Left ventricle myocardium inferior (tissue), 1 donor: ENCODE results near the gene HYAL3. TPM values are rescaled to one million over a fixed set of nuclear protein-coding genes. Genes with fewer than 3 reads are reported as not detected.

Experiments used
- DNase-seq: peaks from one replicate; pipeline ENCODE4 v3.0.0-alpha.2; 2020
- H3K27ac ChIP-seq: fragments of 200-600 bp; replicated peaks from 2 replicates; pipeline ENCODE4 v1.8.0; 2021
- H3K27me3 ChIP-seq: fragments of 200-600 bp; 2 replicates; pipeline ENCODE4 v1.8.0; 2021; ENCODE audit warnings: low read depth
- H3K36me3 ChIP-seq: fragments of 200-600 bp; 2 replicates; pipeline ENCODE4 v1.8.0; 2021
- H3K4me1 ChIP-seq: fragments of 200-600 bp; 2 replicates; pipeline ENCODE4 v1.8.0; 2021
- H3K4me3 ChIP-seq: fragments of 200-600 bp; 2 replicates; pipeline ENCODE4 v1.8.0; 2021; ENCODE audit warnings: mild to moderate bottlenecking, moderate library complexity
- H3K9me3 ChIP-seq: fragments of 200-600 bp; replicated peaks from 2 replicates; pipeline ENCODE4 v1.8.0; 2021
- intact Hi-C: fragments of 100-400 bp; cut with micrococcal nuclease; formaldehyde crosslinking; loops from one replicate; pipeline ENCODE4 v1.11.0; 2022
- total RNA-seq: library from RNA; stranded (reverse); fragmentation: NEBNext Ultra II Directional; extraction: Animal tissue kit (Norgen Biotek cat#: 25700); gene quantifications from one replicate; pipeline ENCODE4 v1.2.1, GENCODE V29; 2021
- TF ChIP-seq, protein P1 (sequence below): fragments of 200-600 bp; IDR thresholded peaks from 2 replicates; pipeline ENCODE4 v1.8.0; 2021; ENCODE audit warnings: antibody characterized with exemption, mild to moderate bottlenecking, borderline replicate concordance
- donor health status: DM: no; HTN: yes; CAD: no; lungs with severe emphysema.

HYAL3 gene
- total RNA-seq, 1 donor from 2014 or later: 1.2 TPM

DNA sequence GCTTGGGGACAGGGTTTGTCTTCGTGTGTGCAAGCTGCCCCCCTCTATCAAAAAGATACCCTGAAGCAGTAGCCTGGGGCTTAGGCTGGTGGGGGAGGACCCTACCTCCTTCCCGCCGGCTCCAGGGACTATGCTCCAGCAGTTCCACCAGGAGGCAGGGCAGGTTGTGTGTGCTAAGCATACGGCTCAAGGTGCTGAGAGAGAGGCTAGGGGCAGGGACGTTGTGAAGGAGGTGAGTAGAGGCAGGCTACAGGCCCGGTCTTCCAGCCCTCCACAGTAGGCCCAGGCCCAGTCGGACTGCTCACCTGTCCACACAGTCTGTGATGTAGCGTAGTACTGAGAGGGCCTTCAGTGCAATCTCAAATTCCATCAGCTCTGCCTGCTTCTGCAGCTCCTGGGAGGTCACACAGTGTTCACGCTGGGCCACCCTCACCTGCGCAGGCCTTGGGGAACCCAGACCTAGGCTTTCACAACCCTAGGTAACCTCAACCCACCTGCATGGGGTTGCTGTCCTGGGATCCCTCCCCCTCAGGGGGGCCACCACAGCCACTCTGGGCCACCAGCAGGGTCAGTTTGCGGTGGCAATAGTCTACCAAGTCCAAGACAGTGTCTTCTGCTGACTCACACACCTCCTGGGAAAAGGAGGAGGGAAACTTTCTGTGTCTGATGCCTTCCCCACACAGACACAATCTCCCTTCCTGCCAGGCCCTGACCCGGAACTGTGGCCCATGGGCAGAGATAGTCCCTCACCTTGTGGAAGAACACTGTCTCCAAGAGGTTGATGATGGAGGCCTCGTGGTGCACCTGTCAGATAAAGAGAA, 43.8 kb upstream of the HYAL3 start:
- peaks cover 54% of the 10 kb centered on the region for H3K4me1 ChIP-seq
- peaks cover 7% of the 10 kb centered on the region for H3K36me3 ChIP-seq
- intact Hi-C loops: no loop called here
- no peak overlapping the region for H3K4me3 ChIP-seq
- peaks cover 15% of the 10 kb centered on the region for H3K27me3 ChIP-seq
- DNase-seq: no peak
- no peak overlapping the region for H3K27ac ChIP-seq
- TF ChIP-seq, protein P1, sequence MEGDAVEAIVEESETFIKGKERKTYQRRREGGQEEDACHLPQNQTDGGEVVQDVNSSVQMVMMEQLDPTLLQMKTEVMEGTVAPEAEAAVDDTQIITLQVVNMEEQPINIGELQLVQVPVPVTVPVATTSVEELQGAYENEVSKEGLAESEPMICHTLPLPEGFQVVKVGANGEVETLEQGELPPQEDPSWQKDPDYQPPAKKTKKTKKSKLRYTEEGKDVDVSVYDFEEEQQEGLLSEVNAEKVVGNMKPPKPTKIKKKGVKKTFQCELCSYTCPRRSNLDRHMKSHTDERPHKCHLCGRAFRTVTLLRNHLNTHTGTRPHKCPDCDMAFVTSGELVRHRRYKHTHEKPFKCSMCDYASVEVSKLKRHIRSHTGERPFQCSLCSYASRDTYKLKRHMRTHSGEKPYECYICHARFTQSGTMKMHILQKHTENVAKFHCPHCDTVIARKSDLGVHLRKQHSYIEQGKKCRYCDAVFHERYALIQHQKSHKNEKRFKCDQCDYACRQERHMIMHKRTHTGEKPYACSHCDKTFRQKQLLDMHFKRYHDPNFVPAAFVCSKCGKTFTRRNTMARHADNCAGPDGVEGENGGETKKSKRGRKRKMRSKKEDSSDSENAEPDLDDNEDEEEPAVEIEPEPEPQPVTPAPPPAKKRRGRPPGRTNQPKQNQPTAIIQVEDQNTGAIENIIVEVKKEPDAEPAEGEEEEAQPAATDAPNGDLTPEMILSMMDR: no peak
- no peaks in the 10 kb centered on the region for H3K9me3 ChIP-seq

DNA sequence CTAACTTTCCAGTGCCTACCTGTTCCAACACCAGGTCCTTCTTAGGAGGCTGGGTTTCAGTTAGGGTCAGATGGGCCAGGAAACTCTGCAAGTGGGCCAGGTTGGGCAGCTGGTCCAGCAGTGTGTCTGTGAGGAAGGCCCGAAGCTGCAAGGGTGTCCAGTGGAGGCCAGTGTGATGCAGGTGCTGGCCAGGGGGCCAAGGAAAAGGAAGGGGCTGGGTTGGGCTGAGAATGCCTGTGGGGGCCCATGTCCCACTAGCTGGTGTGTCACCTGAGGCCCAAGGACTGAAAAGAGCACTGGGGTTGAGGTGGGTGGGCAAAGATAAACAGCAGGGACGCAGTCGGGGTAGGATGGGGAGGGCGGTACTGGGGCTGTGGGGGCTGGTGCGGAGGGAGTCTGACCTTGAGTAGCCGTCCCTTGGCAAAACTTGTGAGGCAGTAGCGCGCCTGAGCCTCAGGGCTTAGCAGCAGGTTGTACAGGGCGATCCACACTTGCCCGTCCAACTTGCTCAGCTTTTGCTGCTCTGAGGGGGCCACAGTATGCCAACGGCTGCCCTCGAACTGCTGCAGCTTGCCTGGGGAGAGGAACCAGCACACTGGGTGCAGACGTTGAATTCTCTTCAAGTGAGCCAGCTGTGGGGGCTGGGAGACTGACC, 42.9 kb upstream of the HYAL3 start:
- no peak for DNase-seq
- Histone ChIP-seq H3K9me3 (no peaks in the 10 kb centered on the region), H3K4me1 (peaks cover 55% of the 10 kb centered on the region), H3K27me3 (peaks cover 15% of the 10 kb centered on the region), H3K4me3 (no peak overlapping the region), H3K36me3 (no peaks in the 10 kb centered on the region), H3K27ac (no peak overlapping the region)
- intact Hi-C loops: no loop called here
- TF ChIP-seq, protein P1: no peak

DNA sequence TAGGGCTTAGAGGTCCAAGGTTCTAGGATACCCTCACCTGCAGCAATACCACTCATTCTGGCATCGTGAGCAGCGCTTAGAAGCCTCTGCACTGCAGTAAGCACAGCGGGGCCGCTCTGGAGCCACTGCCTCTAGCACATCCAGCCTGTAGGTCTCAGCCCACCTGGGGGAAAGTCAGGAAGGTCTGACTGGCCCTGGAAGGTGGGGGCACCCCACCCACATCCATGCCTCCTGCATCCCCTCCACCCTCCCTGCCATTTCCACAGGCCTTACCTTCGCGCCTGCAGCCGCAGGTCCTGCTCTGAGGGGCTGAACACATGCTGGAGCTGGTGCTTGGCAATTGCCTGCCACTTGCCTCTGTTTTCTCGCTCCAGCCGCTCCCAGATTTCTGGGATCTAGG, 42.3 kb upstream of the HYAL3 start:
- H3K36me3 ChIP-seq: no peaks in the 10 kb centered on the region
- peaks cover 60% of the 10 kb centered on the region for H3K4me1 ChIP-seq
- peaks cover 15% of the 10 kb centered on the region for H3K27me3 ChIP-seq
- no peaks in the 10 kb centered on the region for H3K9me3 ChIP-seq
- intact Hi-C loops: no loop called here
- TF ChIP-seq, protein P1: no peak
- peak overlapping the region; percentile 97 for H3K4me3 ChIP-seq
- no peak for DNase-seq
- H3K27ac ChIP-seq: peak overlapping the region; percentile 95

- H3K4me3 ChIP-seq: peak within 1 kb of the TSS; percentile 97
- no peaks in the 10 kb centered on the region for H3K9me3 ChIP-seq
- DNase-seq: peak; percentile 82
- H3K4me1 ChIP-seq: peaks cover 64% of the 10 kb centered on the region
- TF ChIP-seq, protein P1: no peak
- intact Hi-C loops: no loop called here
- peak within 1 kb of the TSS; percentile 95 for H3K27ac ChIP-seq
- no peaks in the 10 kb centered on the region for H3K36me3 ChIP-seq
- peaks cover 15% of the 10 kb centered on the region for H3K27me3 ChIP-seq
Observed at GRCh38 chr3:50340448-50341329, 41.5 kb upstream of the HYAL3 start, which contains the start of gene RASSF1. TSS of gene RASSF1 (minus strand) at chr3:50340836. CDS start at chr3:50340805, 31 bp downstream.

- TF ChIP-seq, protein P1: no peak
- DNase-seq: no peak
- Histone ChIP-seq H3K4me1 (peaks cover 64% of the 10 kb centered on the region), H3K36me3 (no peaks in the 10 kb centered on the region), H3K9me3 (no peaks in the 10 kb centered on the region), H3K27ac (peak overlapping the region; percentile 95), H3K27me3 (peaks cover 15% of the 10 kb centered on the region), H3K4me3 (peak overlapping the region; percentile 97)
- intact Hi-C loops: no loop called here
Observed at GRCh38 chr3:50340147-50340447, 40.9 kb upstream of the HYAL3 start.
